Mesendoderm (in vitro differentiated cells): ENCODE data around the gene NEAT1.

Source experiments
- DNase-seq: peaks from one replicate; pipeline ENCODE4 v3.0.0; 2013
- H2AK5ac ChIP-seq: 2 replicates; pipeline ENCODE4 v1.6.1; 2013; ENCODE audit warnings: low read length, inconsistent platforms
- H2BK120ac ChIP-seq: 2 replicates; pipeline ENCODE4 v1.6.1; 2013; ENCODE audit warnings: low read depth, mild to moderate bottlenecking, low read length, moderate library complexity, mixed read lengths
- H2BK15ac ChIP-seq: replicated peaks from 2 replicates; pipeline ENCODE4 v1.6.1; 2013; ENCODE audit warnings: low read depth, mild to moderate bottlenecking, moderate library complexity
- H2BK5ac ChIP-seq: 2 replicates; pipeline ENCODE4 v1.6.1; 2013; ENCODE audit warnings: low read length, inconsistent platforms
- H3K18ac ChIP-seq: 2 replicates; pipeline ENCODE4 v1.6.1; 2013; ENCODE audit warnings: mild to moderate bottlenecking, low read length, mixed read lengths
- H3K23ac ChIP-seq: one replicate; pipeline ENCODE4 v1.6.1; 2013; ENCODE audit warnings: low read length
- H3K27ac ChIP-seq: 2 replicates; pipeline ENCODE4 v1.5.1; 2013; ENCODE audit warnings: low read depth, mild to moderate bottlenecking, inconsistent platforms, low read length, moderate library complexity
- H3K27me3 ChIP-seq: 2 replicates; pipeline ENCODE4 v1.6.1; 2013; ENCODE audit warnings: low read length, control low read depth, mild to moderate bottlenecking, inconsistent platforms; ENCODE audit not compliant: insufficient read depth, poor library complexity
- H3K36me3 ChIP-seq: 2 replicates; pipeline ENCODE4 v1.6.1; 2013; ENCODE audit warnings: low read length, inconsistent platforms; ENCODE audit not compliant: control insufficient read depth, insufficient read depth
- H3K4ac ChIP-seq: one replicate; pipeline ENCODE4 v1.6.1; 2013; ENCODE audit warnings: low read depth, mild to moderate bottlenecking, low read length, moderate library complexity
- H3K4me1 ChIP-seq: 2 replicates; pipeline ENCODE4 v1.6.1; 2013; ENCODE audit warnings: low read depth, low read length, inconsistent platforms; ENCODE audit not compliant: control insufficient read depth
- H3K4me2 ChIP-seq: 2 replicates; pipeline ENCODE4 v1.6.1; 2013; ENCODE audit warnings: low read length
- H3K4me3 ChIP-seq: 2 replicates; pipeline ENCODE4 v1.5.1; 2013; ENCODE audit warnings: mild to moderate bottlenecking, low read length
- H3K56ac ChIP-seq: one replicate; pipeline ENCODE4 v1.6.1; 2013; ENCODE audit warnings: low read length
- H3K79me1 ChIP-seq: 2 replicates; pipeline ENCODE4 v1.6.1; 2013; ENCODE audit warnings: low read length, inconsistent platforms
- H3K79me2 ChIP-seq: 2 replicates; pipeline ENCODE4 v1.6.1; 2013; ENCODE audit warnings: mild to moderate bottlenecking, low read length; ENCODE audit not compliant: control insufficient read depth, insufficient read depth
- H3K9ac ChIP-seq: 2 replicates; pipeline ENCODE4 v1.6.1; 2013; ENCODE audit warnings: low read length, inconsistent platforms
- H4K5ac ChIP-seq: one replicate; pipeline ENCODE4 v1.6.1; 2013; ENCODE audit warnings: low read length
- H4K8ac ChIP-seq: one replicate; pipeline ENCODE4 v1.6.1; 2013; ENCODE audit warnings: low read depth, mild to moderate bottlenecking, control low read depth, low read length, moderate library complexity
- WGBS: extraction: QIAGEN DNeasy Blood & Tissue Kit; methylation state at CpG from one replicate; pipeline ENCODE4 v1.1.7; 2013; ENCODE audit warnings: low lambda C conversion rate, missing lambda C conversion rate; ENCODE audit not compliant: insufficient coverage; ENCODE audit errors: extremely low coverage; 5-methylcytosine and 5-hydroxymethylcytosine counted together

NEAT1 gene

DNA sequence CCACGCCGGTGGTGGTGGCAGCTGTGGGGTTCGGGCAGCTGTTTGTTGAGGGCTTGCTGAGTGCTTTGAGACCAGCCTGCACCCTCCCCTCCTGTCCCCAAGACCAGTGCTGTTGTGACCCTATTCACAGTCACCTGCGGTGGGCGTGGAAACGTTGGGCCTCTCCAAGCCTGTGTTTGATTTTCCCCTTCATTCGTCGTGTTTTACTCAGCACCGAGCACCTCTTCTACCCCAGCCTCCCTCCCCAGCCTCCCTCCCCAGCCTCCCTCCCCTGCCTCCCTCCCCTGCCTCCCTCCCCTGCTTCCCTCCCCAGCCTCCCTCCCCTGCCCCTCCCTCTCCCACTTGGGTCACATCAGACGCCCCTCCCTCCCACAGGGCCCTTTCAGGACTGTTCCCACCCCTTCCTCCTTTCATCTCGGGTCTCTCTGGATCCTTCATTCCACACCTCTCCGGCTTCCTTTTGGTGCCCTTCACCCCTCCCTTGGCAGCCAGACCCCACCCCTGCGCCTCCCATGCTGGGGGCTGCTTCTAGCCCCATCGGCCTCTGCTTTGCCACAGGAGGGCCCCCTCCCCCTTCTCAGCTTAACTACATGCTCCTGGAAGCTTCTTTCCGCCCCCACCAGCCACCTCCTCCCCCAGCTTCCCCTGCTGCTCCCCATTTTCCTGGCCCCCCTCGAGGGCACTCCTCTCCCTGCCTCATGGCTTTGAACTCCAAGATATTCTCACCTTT, 21.4 kb upstream of the NEAT1 start:
- no peak overlapping the region for H3K27ac ChIP-seq

DNA sequence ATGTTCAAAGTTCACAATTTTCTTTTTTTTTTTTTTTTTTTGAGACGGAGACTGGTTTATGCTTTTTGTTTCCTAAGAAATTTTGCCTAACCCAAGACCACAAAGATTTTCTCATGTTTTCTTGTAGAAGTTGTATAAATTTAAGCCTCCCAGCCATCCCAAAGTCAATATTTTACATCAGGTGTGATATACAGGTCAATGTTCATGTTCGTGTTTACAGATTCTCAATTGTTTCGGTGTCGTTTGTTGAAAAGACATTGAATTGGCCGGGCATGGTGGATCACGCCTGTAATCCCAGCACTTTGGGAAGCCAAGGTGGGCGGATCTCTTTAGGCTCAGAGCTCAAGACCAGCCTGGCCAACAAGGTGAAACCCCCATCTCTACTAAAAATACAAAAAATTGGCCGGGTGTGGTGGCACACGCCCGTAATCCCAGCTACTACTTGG, 20.8 kb upstream of the NEAT1 start:
- H2BK120ac ChIP-seq, result no peak overlapping the region
- no peak overlapping the region for H2BK5ac ChIP-seq
- H3K4me3 ChIP-seq, result no peak overlapping the region
- H3K79me2 ChIP-seq, result no peaks in the 10 kb centered on the region
- no peak overlapping the region for H3K9ac ChIP-seq
- H3K4me1 ChIP-seq, result no peaks in the 10 kb centered on the region
- H3K79me1 ChIP-seq, result no peaks in the 10 kb centered on the region
- no peak overlapping the region for H3K4ac ChIP-seq
- no peak overlapping the region for H3K4me2 ChIP-seq
- H3K36me3 ChIP-seq, result peaks cover 12% of the 10 kb centered on the region
- no CpG with 5 or more reads among the region's 10 CpGs for WGBS
- H2AK5ac ChIP-seq, result no peak overlapping the region
- DNase-seq, result no peak
- no peak overlapping the region for H3K18ac ChIP-seq
- H2BK15ac ChIP-seq, result no peak overlapping the region
- H3K27ac ChIP-seq, result no peak overlapping the region
- no peak overlapping the region for H3K23ac ChIP-seq
- H3K27me3 ChIP-seq, result no peaks in the 10 kb centered on the region
- no peak overlapping the region for H4K5ac ChIP-seq
- H4K8ac ChIP-seq, result no peak overlapping the region
- peak overlapping the region; percentile 49 for H3K56ac ChIP-seq

More for the DNA sequence above, 21.4 kb upstream of the NEAT1 start:
- Histone ChIP-seq H3K4me2 (no peak overlapping the region), H2BK120ac (no peak overlapping the region), H3K9ac (no peak overlapping the region), H3K4me3 (no peak overlapping the region), H3K79me1 (no peaks in the 10 kb centered on the region), H3K18ac (no peak overlapping the region), H3K4me1 (no peaks in the 10 kb centered on the region), H2BK15ac (no peak overlapping the region), H4K5ac (no peak overlapping the region), H3K23ac (no peak overlapping the region), H3K79me2 (no peaks in the 10 kb centered on the region), H4K8ac (no peak overlapping the region), H3K27me3 (no peaks in the 10 kb centered on the region), H3K36me3 (peaks cover 12% of the 10 kb centered on the region), H3K4ac (no peak overlapping the region), H3K56ac (peak overlapping the region; percentile 49), H2AK5ac (no peak overlapping the region), H2BK5ac (no peak overlapping the region)
- peak; percentile 68 for DNase-seq
- no CpG with 5 or more reads among the region's 16 CpGs for WGBS

DNA sequence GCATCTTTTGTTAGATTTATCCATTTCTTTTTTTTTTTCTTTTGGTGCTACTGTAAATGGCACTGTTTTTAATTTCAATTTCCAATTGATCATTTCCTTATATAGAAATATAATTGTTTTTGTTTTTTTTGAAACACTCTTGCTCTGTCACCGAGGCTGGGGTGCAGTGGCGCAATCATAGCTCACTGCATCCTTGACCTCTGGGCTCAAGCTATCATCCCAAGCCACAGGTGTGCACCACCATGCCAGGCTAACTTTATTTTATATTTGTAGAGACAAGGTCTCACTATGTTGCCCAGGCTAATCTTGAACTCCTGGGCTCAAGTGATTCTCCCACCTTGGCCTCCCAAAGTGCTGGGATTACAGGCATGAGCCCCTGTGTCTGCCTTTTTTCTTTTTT, 19.8 kb upstream of the NEAT1 start:
- H3K56ac ChIP-seq, result no peak overlapping the region
- H3K79me2 ChIP-seq, result no peaks in the 10 kb centered on the region
- H3K9ac ChIP-seq, result no peak overlapping the region
- H3K27ac ChIP-seq, result no peak overlapping the region
- H2AK5ac ChIP-seq, result no peak overlapping the region
- no peak overlapping the region for H3K4ac ChIP-seq
- WGBS, result no CpG with 5 or more reads among the region's 2 CpGs
- no peak overlapping the region for H3K23ac ChIP-seq
- no peak overlapping the region for H4K5ac ChIP-seq
- H4K8ac ChIP-seq, result no peak overlapping the region
- H3K4me1 ChIP-seq, result no peaks in the 10 kb centered on the region
- H3K4me2 ChIP-seq, result no peak overlapping the region
- H2BK5ac ChIP-seq, result no peak overlapping the region
- no peaks in the 10 kb centered on the region for H3K27me3 ChIP-seq
- no peak overlapping the region for H2BK15ac ChIP-seq
- no peak for DNase-seq
- no peaks in the 10 kb centered on the region for H3K79me1 ChIP-seq
- H2BK120ac ChIP-seq, result no peak overlapping the region
- peaks cover 7% of the 10 kb centered on the region for H3K36me3 ChIP-seq
- no peak overlapping the region for H3K4me3 ChIP-seq
- H3K18ac ChIP-seq, result no peak overlapping the region

DNA sequence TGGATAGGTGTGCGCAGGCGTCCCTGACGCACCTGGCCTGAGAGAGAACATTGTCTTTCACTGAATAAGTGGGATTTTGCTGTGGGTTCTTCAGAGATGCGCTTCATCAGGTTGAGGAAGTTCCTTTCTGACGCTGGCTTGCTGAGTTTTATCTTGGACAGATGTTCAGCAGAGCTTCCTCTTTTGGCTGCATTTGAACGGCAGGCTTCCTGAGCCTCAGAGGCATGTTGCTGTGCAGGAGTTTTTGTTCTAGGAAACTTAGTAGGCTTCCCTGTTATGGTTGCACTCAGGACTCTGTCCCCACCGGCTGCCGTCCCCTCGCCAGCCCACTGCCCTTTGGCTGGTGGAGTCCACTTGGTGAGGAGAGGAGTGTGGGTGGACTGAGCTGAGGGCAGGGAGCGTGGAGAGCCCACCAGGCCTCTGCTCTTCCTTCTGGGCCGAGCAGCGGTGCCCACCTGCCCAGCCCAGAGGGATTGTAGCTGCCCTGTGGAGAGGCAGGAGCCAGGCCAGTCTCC, 18.9 kb upstream of the NEAT1 start:
- Histone ChIP-seq H3K23ac (no peak overlapping the region), H3K27ac (no peak overlapping the region), H4K8ac (no peak overlapping the region), H3K4me3 (no peak overlapping the region), H4K5ac (no peak overlapping the region), H3K79me1 (no peaks in the 10 kb centered on the region), H3K27me3 (no peaks in the 10 kb centered on the region), H3K4me2 (no peak overlapping the region), H2BK120ac (no peak overlapping the region), H3K18ac (no peak overlapping the region), H3K36me3 (peaks cover 3% of the 10 kb centered on the region), H3K79me2 (no peaks in the 10 kb centered on the region), H3K4ac (no peak overlapping the region), H2AK5ac (no peak overlapping the region), H3K9ac (no peak overlapping the region), H2BK5ac (no peak overlapping the region), H3K4me1 (no peaks in the 10 kb centered on the region), H3K56ac (no peak overlapping the region), H2BK15ac (no peak overlapping the region)
- DNase-seq, result no peak
- WGBS, result no CpG with 5 or more reads among the region's 12 CpGs

DNA sequence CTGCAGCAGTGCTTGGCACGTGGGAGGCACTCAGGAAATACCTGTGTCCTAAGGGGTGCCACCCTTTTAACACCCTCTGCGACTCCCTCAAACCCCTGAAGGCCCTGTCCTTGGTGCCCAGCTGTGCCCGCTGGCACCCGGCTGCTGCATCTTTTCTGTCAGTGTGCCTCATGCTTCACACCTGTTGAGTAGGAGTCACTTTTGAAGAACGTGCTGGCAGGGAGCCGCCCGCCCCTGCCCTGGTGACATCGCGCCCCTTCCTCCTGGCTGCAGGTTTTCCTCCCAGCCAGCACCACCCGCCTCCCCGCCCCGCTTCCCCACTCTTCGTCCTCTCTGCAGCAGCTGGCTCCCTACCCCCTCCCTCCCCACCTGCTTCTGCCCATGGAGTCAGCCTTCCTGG, 18.4 kb upstream of the NEAT1 start:
- Histone ChIP-seq H3K4me3 (no peak overlapping the region), H3K56ac (no peak overlapping the region), H3K23ac (no peak overlapping the region), H3K79me2 (no peaks in the 10 kb centered on the region), H3K4me2 (no peak overlapping the region), H3K9ac (no peak overlapping the region), H2BK15ac (no peak overlapping the region), H3K27me3 (no peaks in the 10 kb centered on the region), H3K79me1 (no peaks in the 10 kb centered on the region), H2BK5ac (no peak overlapping the region), H2AK5ac (no peak overlapping the region), H3K18ac (no peak overlapping the region), H4K5ac (no peak overlapping the region), H3K36me3 (peaks cover 3% of the 10 kb centered on the region), H3K4ac (no peak overlapping the region), H4K8ac (no peak overlapping the region), H3K27ac (no peak overlapping the region), H3K4me1 (no peaks in the 10 kb centered on the region), H2BK120ac (no peak overlapping the region)
- DNase-seq, result no peak
- WGBS, result no CpG with 5 or more reads among the region's 13 CpGs
